ENCODE measurements around the gene EMILIN1.
"Not testable (repeated sequence)": the region's sequence is repeated elsewhere in the genome, so short reads cannot be mapped to it uniquely, and the experiment has no call there.

Gene EMILIN1

DNA sequence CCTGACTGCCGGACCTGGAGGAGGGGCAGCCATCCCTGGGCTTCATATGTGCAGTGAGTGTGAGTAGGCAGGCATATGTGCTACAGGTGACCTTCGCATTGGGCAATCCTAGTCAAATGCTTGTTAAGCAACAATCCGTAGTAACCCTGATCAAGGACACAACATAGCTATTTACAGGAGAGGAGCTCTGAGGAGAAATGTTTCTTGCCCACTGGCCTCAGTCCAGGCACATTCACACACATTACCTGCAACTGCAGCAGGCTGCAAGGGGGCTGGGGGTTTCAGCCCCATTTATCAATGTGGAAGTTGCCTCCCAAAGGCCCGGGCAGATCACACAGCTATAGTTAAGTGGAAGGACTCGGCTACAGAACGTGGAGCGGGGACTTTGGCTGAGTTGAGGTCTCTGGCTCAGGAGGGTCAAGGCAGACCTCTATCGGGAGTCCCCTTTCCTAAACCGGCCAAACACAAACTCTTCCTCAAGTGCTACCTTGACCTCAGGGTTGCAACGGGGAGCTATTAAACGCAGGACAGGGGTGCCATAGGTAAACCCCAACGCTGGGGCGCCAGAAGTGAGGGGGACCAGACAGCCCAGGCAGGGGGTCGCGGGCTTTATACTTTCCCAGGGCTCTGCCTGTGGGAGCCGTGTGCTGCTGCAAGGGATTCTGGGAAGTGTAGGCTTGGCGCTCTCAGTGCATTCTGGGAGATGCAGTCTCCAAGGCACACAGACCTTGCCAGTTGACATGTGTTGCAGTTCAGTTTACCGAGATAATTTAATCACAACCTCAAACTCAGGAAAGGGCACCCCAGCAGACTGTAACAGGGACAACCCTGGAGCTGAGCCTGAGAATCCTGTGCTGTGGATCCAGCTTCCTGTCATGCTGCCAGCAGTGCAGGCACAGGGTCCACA lies 17.6 kb downstream of the EMILIN1 start:
- DNase-seq = no peak

DNA sequence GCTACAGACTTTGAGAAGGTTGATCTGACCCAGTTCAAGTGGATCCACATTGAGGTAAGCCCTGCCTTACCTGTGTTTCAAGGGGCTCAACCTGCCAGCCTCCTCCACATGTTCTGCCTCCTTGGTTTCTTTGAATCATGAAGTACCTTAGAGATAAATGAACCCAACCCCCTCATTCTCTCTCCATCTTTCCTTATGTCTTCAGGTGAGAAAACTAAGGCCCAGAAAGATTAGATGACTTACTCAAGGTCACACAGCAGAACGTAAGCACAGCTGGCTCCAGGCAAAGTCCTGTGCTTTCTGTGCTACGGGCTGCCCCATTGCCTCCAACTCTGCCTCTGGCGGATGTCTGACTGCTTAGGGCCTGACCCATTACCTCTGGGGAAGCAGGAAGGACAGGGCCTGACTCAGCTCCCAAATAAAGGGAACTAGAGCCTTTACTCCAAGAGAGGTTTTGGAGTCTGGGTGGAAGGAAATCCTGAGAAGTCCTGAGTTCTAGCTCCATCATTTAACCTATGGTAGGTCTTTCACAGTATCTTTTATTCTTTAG lies 18.4 kb downstream of the EMILIN1 start:
- DNase-seq = no peak

DNA sequence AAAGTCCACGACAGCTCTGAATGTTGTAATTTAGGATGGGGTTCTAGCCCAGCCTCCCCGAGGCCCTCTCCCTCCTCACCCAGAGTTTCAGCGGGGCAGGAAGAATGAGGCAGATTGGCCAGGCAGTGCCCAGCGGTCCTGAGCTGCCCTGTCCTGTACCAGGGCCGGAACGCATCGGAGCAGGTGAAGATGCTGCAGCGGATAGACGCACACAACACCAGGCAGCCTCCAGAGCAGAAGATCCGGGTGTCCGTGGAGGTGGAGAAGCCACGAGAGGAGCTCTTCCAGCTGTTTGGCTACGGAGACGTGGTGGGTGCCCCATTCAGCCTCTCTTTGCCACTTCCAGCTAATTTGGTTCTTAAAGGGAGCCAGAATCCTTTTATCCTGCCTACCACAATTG lies 18.9 kb downstream of the EMILIN1 start:
- no peak for DNase-seq

DNA sequence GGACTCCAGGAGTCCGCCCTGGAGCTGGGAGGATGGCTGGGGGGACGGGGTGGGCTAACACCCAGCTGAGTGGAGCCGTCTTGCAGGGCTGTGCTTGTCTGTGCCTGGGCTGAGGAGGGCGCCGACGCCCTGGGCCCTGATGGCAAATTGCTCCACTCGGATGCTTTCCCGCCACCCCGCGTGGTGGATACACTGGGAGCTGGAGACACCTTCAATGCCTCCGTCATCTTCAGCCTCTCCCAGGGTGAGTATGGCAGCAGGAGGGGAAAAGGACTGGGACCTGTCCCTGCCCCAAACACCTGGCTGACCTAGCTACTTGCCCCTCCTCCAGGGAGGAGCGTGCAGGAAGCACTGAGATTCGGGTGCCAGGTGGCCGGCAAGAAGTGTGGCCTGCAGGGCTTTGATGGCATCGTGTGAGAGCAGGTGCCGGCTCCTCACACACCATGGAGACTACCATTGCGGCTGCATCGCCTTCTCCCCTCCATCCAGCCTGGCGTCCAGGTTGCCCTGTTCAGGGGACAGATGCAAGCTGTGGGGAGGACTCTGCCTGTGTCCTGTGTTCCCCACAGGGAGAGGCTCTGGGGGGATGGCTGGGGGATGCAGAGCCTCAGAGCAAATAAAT lies 21.0 kb downstream of the EMILIN1 start:
- DNase-seq = no peak

- DNase-seq = no peak
Measured at GRCh38 chr2:27100036-27100435, 21.6 kb downstream of the EMILIN1 start.

- DNase-seq = no peak
Measured at GRCh38 chr2:27102329-27102728, 23.9 kb downstream of the EMILIN1 start.

- no peak for DNase-seq
Measured at GRCh38 chr2:27105981-27106380, 27.6 kb downstream of the EMILIN1 start.

- no peak for DNase-seq
Measured at GRCh38 chr2:27108221-27108620, 29.8 kb downstream of the EMILIN1 start.

GRCh38 chr2:27109083-27109482 lies 30.7 kb downstream of the EMILIN1 start:
- no peak for DNase-seq

DNA sequence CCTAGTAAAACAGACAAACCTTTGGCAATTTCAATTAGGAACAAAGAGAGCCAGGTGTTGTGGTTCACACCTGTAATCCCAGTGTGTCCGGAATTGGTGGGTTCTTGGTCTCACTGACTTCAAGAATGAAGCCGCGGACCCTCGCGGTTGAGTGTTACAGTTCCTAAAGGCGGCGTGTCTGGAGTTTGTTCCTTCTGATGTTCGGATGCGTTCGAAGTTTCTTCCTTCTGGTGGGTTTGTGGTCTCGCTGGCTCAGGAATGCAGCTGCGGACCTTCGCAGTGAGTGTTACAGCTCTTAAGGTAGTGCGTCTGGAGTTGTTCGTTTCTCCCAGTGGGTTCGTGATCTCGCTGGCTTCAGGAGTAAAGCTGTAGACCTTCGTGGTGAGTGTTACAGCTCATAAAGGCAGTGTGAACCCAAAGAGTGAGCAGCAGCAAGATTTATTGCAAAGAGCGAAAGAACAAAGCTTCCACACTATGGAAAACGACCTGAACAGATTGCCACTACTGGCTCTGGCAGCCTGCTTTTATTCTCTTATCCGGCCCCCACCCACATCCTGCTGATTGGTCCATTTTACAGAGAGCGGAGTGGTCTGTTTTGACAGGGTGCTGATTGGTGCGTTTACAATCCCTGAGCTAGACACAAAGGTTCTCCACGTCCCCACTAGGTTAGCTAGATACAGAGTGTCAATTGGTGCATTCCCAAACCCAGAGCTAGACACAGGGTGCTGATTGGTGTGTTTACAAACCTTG lies 32.4 kb downstream of the EMILIN1 start:
- not testable (repeated sequence) for DNase-seq

GRCh38 chr2:27111392-27112078 lies 33.1 kb downstream of the EMILIN1 start:
- DNase-seq = not testable (repeated sequence)

- no peak for DNase-seq
Measured at GRCh38 chr2:27115519-27115918, 37.1 kb downstream of the EMILIN1 start.

- DNase-seq = no peak
Measured at GRCh38 chr2:27117995-27118524, 39.6 kb downstream of the EMILIN1 start.

- no peak for DNase-seq
Measured at GRCh38 chr2:27118525-27119329, 40.3 kb downstream of the EMILIN1 start, which contains the start of gene CGREF1. Gene CGREF1, minus strand, starts transcription at chr2:27119128. Its CDS starts 14,762 bp downstream, at chr2:27104366.

DNA sequence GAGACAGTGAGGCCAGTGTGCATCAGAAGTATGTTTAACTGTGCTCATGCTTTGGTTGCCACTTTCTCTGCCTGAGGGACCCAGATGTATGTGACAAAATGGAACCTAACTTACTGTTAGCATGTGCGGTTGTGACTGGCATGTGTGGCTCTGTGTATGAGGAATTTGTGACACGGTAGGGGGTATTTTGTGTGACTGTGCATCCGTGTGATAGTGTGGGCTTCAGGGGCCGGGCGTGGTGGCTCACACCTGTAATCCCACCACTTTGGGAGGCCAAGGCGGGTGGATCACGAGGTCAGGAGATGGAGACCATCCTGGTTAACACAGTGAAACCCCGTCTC lies 40.9 kb downstream of the EMILIN1 start:
- not testable (repeated sequence) for DNase-seq

DNA sequence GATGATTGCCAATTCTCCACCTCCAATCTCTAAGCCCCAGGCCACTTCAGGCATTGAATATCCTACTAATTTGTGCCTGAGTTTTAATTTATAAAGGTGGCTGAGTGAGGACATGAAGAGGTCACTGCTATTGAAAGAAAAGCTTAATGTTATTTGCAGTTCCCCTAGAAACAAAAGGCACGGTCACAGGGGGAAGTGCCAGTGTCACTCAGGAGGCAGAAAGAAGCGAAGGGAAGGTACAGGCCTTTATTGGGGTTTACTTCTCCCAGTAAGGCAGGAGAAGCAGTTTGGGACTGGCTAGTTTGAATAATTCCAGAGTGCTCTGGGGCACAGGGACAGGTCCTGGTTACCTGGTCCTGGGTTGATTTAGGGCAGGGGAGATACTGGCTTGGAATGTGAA lies 43.5 kb downstream of the EMILIN1 start:
- DNase-seq = no peak

DNA sequence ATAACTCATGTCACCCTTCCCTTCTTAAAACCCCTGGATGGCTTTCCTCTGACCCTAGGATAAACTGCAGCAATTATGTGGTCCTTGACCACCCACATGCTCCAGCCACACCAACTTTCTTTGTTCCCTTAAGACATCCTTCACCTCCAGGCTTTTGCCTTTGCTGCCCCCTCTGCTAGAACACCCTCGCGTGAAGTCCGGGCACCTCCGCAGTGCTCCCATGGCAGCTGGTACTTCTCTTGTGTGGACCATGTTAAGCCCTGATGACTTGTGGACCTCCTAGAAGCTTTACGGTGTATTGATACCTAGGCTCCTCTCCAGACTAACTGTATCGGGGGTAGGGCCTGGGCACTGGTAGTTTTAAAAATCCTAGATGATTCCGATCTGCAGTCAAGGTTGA lies 44.4 kb downstream of the EMILIN1 start:
- no peak for DNase-seq

GRCh38 chr2:27123302-27124150 lies 45.1 kb downstream of the EMILIN1 start, which contains the start of gene ABHD1:
Gene ABHD1, plus strand, starts transcription at chr2:27123815. Its CDS starts 134 bp downstream, at chr2:27123949.
- DNase-seq = no peak

GRCh38 chr2:27125104-27125503 lies 46.7 kb downstream of the EMILIN1 start:
- no peak for DNase-seq

DNA sequence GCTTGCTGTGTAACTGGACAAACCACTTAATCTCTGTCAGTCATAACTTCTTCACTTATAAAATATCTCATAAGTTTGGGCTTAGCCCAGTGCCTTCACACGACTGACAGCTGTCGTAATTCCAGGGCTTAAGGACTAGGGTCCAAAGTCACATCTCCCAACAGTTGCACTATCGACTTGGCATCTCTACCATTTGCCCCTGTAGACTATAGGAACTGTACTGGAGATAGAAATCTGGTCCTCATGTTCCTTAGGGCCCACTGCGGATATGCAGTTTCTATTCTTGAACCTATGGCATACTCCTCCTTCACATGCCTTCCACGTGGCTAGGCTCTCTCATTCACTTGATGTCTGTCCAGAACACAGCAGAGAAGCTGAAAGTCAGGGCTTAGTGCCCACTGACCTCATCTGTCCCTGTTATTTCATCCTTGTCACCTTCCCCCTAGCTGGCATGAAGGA lies 47.9 kb downstream of the EMILIN1 start:
- DNase-seq = no peak
